HepG2 (cell line): ENCODE data around the gene APRT.

Experiments used
- FOXA1 ChIP-seq, 2 experiments: fragments of 450-650 bp in 1 of 2; sonication (generic) in 1 of 2; formaldehyde crosslinking in 1 of 2; IDR thresholded peaks; 2 replicates each; pipeline versions ENCODE4 v1.4.0 to v1.6.1; 2016 to 2020; ENCODE audit warnings: missing genetic modification reagents in 1 of 2
- HINFP ChIP-seq: sonication (generic); formaldehyde crosslinking; IDR thresholded peaks from 2 replicates; pipeline ENCODE4 v1.4.0; 2020; ENCODE audit warnings: low read depth, mild to moderate bottlenecking, missing genetic modification reagents
- HNF4A ChIP-seq: sonication (generic); formaldehyde crosslinking; IDR thresholded peaks from 2 replicates; pipeline ENCODE4 v1.4.0; 2020; ENCODE audit warnings: missing genetic modification reagents
- MED1 ChIP-seq: sonication (generic); formaldehyde crosslinking; IDR thresholded peaks from 2 replicates; pipeline ENCODE4 v1.4.0; 2020; ENCODE audit warnings: missing genetic modification reagents
- MZF1 ChIP-seq: sonication (generic); formaldehyde crosslinking; IDR thresholded peaks from 2 replicates; pipeline ENCODE4 v1.8.1; 2023; ENCODE audit warnings: mild to moderate bottlenecking, missing genetic modification reagents, borderline replicate concordance
- ZNF282 ChIP-seq: fragments of 450-650 bp; IDR thresholded peaks from 2 replicates; pipeline ENCODE4 v1.6.1; 2018; ENCODE audit not compliant: partially characterized antibody
- TF ChIP-seq, protein P1 (sequence below): sonication (generic); formaldehyde crosslinking; IDR thresholded peaks from 2 replicates; pipeline ENCODE4 v1.5.0; 2020; ENCODE audit warnings: mild to moderate bottlenecking, missing genetic modification reagents, moderate library complexity
- TF ChIP-seq, protein P2 (sequence below): sonication (generic); formaldehyde crosslinking; IDR thresholded peaks from 2 replicates; pipeline ENCODE4 v1.4.0; 2020; ENCODE audit warnings: missing genetic modification reagents, mild to moderate bottlenecking, borderline replicate concordance
- TF ChIP-seq, protein P3 (sequence below): sonication (generic); formaldehyde crosslinking; IDR thresholded peaks from 2 replicates; pipeline ENCODE4 v1.4.0; 2020; ENCODE audit warnings: missing genetic modification reagents

DNA sequence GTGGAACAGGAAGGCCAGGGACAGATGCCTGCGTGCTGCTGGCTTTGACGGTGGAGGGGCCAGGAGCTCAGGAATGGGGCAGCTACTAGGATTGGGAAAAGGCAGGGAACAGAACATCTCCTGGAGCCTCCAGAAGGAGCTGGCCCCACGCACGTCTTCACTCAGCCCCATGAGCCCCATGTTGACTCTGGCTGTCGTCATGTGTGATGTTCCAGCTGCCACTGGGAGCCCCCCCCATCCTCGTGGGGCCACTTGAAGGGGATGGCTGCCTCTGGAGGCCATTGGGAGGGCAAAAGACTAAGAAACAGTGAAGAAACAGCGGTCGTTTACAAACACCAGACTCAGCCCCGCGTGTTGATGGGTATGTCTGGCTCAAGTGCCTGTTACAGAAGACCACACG is 18.5 kb upstream of the APRT start:
- TF ChIP-seq MZF1 (CRISPR knock-in tag) (no peak), MED1 (CRISPR knock-in tag) (no peak), HINFP (CRISPR knock-in tag) (no peak), FOXA1 (IDR thresholded peaks at IDR 0.05) (no peak), FOXA1 (CRISPR knock-in tag; IDR thresholded peaks at IDR 0.05) (no peak), HNF4A (CRISPR knock-in tag) (no peak), ZNF282 (no peak)
- TF ChIP-seq, protein P1, sequence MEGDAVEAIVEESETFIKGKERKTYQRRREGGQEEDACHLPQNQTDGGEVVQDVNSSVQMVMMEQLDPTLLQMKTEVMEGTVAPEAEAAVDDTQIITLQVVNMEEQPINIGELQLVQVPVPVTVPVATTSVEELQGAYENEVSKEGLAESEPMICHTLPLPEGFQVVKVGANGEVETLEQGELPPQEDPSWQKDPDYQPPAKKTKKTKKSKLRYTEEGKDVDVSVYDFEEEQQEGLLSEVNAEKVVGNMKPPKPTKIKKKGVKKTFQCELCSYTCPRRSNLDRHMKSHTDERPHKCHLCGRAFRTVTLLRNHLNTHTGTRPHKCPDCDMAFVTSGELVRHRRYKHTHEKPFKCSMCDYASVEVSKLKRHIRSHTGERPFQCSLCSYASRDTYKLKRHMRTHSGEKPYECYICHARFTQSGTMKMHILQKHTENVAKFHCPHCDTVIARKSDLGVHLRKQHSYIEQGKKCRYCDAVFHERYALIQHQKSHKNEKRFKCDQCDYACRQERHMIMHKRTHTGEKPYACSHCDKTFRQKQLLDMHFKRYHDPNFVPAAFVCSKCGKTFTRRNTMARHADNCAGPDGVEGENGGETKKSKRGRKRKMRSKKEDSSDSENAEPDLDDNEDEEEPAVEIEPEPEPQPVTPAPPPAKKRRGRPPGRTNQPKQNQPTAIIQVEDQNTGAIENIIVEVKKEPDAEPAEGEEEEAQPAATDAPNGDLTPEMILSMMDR: no peak
- TF ChIP-seq, protein P2, sequence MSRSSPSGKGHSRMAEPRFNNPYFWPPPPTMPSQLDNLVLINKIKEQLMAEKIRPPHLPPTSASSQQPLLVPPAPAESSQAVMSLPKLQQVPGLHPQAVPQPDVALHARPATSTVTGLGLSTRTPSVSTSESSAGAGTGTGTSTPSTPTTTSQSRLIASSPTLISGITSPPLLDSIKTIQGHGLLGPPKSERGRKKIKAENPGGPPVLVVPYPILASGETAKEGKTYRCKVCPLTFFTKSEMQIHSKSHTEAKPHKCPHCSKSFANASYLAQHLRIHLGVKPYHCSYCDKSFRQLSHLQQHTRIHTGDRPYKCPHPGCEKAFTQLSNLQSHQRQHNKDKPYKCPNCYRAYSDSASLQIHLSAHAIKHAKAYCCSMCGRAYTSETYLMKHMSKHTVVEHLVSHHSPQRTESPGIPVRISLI (CRISPR knock-in tag): no peak
- TF ChIP-seq, protein P3, sequence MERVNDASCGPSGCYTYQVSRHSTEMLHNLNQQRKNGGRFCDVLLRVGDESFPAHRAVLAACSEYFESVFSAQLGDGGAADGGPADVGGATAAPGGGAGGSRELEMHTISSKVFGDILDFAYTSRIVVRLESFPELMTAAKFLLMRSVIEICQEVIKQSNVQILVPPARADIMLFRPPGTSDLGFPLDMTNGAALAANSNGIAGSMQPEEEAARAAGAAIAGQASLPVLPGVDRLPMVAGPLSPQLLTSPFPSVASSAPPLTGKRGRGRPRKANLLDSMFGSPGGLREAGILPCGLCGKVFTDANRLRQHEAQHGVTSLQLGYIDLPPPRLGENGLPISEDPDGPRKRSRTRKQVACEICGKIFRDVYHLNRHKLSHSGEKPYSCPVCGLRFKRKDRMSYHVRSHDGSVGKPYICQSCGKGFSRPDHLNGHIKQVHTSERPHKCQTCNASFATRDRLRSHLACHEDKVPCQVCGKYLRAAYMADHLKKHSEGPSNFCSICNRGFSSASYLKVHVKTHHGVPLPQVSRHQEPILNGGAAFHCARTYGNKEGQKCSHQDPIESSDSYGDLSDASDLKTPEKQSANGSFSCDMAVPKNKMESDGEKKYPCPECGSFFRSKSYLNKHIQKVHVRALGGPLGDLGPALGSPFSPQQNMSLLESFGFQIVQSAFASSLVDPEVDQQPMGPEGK: no peak
